Adrenal gland (tissue), 5 donors: ENCODE data around the gene TPM1.

Source experiments
- POLR2A ChIP-seq, 2 donors: fragments of 450-650 bp; IDR thresholded peaks; one replicate each; pipeline ENCODE4 v1.6.1; 2017; ENCODE audit warnings: antibody characterized with exemption in 2 of 2, mild to moderate bottlenecking in 2 of 2, moderate library complexity in 1 of 2
- TF ChIP-seq, protein P1 (sequence below), 6 experiments: fragments of 450-650 bp in 4 of 6; fragments of 200-600 bp in 2 of 6; sonication (generic) in 1 of 6; IDR thresholded peaks; 1 replicate in 5 of 6; 2 replicates in 1 of 6; pipeline versions ENCODE4 v1.5.1 to v1.8.0; 2016 to 2021; ENCODE audit warnings: antibody characterized with exemption in 6 of 6, mild to moderate bottlenecking in 2 of 6, moderate library complexity in 1 of 6
- donor health status: DM: no; HTN: no; CAD: no.

DNA sequence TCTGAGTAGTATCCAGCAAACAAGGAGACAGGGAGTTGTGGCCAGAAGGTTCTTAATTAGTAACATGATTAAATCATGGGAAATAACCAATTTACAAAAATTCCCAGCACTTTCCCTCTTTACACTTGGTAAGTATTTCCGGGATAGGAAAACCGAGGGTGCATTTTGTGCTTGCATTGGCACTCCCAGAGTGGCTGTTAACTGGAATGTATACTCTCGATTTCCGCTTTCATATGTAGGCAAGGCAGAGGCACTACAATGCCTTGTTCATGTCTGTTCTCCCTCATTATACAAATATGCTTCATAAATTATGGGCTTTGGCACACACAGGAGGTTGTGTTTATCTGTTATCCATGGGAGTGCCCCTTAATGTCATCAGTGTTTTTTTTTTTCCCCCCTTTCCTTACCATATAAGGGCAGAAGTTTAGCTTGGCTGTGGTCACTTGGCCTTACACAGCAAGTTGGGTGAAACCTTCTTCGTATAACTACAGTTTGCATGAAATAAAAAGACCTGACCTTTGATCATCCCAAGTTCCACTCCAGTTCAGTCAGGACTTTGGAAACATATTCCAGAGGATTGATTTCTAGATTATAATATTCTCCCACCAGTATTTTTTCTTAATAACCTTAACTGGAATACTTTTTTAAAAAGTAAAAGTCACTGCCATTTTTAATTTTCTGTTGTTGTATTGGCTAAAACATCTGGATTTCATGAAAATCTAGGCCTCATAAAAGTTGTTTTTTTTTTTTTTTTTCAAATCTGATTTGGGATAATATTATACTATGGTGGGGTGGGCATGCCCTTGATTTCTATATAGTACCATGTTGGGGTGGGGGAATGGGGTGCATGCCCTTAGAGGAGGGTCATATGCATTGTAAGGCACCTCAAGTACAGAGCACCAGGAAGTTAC is 8.9 kb downstream of the TPM1 start:
- TF ChIP-seq, protein P1, sequence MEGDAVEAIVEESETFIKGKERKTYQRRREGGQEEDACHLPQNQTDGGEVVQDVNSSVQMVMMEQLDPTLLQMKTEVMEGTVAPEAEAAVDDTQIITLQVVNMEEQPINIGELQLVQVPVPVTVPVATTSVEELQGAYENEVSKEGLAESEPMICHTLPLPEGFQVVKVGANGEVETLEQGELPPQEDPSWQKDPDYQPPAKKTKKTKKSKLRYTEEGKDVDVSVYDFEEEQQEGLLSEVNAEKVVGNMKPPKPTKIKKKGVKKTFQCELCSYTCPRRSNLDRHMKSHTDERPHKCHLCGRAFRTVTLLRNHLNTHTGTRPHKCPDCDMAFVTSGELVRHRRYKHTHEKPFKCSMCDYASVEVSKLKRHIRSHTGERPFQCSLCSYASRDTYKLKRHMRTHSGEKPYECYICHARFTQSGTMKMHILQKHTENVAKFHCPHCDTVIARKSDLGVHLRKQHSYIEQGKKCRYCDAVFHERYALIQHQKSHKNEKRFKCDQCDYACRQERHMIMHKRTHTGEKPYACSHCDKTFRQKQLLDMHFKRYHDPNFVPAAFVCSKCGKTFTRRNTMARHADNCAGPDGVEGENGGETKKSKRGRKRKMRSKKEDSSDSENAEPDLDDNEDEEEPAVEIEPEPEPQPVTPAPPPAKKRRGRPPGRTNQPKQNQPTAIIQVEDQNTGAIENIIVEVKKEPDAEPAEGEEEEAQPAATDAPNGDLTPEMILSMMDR (IDR thresholded peaks at IDR 0.05) = no peak
- TF ChIP-seq POLR2A (IDR thresholded peaks at IDR 0.05) = no peak
